ACHN (cell line): ENCODE results near the gene SPO11.

ENCODE experiments used
- DNase-seq: peaks from one replicate; pipeline ENCODE4 v3.0.0-alpha.2; 2015
- in situ Hi-C: cut with HindIII; loops from 2 replicates; pipeline ENCODE4 v1.10.0; 2017; ENCODE audit warnings: low sequenced_read_pairs, low pct_ligation_motif_present, low pct_unique_long_range_greater_than_20kb

The SPO11 gene, protein sequence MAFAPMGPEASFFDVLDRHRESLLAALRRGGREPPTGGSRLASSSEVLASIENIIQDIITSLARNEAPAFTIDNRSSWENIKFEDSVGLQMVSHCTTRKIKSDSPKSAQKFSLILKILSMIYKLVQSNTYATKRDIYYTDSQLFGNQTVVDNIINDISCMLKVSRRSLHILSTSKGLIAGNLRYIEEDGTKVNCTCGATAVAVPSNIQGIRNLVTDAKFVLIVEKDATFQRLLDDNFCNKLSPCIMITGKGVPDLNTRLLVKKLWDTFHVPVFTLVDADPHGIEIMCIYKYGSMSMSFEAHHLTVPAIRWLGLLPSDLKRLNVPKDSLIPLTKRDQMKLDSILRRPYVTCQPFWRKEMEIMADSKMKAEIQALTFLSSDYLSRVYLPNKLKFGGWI

DNA sequence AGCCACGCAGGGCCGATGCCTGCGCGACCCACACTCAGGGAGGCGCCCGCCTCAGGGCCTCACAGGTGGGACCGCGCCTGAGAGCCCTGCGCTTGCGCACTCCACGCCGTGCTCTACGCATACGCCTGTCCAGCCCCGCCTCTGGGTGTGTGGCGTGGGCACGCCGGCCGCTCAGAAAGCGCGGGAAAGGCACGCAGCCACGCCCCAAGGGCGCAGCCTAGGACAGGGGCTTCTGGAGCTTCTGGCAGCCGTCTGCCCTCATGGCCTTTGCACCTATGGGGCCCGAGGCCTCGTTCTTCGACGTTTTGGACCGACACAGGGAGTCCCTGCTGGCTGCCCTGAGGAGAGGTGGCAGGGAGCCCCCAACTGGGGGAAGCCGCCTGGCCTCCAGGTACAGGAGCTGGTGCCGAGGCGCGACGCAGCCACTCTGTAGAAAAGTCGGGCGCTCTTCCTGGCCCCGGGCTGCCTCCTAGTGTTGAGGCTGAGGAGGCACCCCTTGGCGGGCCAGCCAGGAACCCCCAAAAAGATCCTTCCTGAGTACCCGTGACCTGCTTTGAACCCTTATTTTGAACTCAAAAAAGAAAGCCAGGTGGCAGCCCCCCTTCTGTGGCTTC, at the start of gene SPO11:
TSS of gene SPO11 (plus strand) at position 196 of the 614 bp plus-strand sequence. CDS start at position 261, 65 bp downstream.
- no peak for DNase-seq
- in situ Hi-C loops = no loop called here

DNA sequence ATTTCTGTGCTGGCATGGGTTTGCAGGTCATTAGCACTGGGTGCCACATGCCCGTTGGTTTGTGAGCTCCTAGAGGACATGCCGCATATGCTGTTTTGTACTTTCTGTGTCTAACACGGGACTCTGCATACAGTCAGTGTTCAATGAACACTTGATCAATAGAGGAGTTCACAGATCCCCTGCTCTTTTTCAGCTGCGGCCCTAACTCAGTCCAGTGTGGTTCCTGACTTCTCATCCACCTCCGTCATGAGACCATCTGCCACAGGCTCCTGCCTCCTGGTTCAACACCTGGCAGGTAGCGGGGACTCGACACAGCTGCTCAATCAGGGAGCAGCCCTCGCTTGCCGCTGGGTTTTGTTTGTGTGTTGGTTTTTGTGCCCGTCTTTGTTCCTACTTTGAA, 49.4 kb upstream of the SPO11 start:
- in situ Hi-C loops = no loop called here

DNA sequence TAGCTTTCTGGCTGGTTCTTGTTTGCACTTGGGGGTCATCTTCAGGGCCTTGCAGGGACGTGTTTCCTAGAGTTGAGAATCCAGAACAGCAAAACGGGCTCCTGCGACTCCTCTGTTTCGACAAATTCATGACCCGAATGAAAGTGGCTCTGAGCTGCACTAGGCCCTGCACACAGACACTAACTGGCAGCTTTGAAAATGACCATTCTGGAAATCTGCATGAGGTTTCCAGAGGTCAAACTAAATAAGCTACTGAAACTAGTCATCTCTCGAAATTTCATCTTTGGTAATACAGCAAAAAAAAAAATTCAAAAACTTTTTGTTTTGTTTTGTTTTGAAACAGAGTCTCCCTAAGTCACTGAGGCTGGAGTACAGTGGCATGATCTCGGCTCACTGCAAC, 47.7 kb upstream of the SPO11 start:
- in situ Hi-C loops = no loop called here
- DNase-seq = no peak

More for the DNA sequence above, 49.4 kb upstream of the SPO11 start:
- DNase-seq = no peak

DNA sequence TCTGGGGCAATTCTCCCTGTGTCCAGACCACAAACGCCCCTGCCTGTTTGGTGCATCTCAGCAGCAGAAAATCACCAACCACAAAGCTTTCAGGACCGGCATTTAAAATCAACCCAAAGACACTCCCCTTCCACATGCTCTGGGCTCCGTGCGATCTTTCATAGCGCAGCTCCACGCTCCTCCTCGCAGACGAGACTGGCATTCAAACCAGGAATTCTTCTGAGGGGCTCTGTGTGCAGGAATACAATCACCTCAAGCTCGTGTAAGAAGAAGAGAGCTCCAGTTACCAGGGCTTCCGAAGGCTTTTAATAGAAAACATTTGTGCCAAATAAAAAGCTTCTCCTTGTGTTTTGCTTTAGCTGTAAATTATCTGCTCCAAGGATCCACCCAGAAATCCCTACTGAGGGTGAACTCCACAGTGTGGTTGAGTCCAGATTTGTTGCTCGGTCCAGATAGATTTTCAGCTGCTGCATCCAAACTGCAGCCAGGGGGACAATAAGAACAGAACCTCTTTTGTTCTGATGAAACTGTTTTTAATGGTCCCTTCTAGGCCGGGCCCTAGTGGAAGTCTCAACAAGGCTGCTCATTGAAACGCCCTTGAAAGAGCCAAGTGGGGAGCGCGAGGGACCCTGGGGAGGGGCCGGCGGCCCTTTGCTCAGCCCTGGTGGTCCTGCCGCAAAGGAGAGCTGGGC, 46.8 kb upstream of the SPO11 start:
- no peak for DNase-seq
- in situ Hi-C loops = no loop called here

DNA sequence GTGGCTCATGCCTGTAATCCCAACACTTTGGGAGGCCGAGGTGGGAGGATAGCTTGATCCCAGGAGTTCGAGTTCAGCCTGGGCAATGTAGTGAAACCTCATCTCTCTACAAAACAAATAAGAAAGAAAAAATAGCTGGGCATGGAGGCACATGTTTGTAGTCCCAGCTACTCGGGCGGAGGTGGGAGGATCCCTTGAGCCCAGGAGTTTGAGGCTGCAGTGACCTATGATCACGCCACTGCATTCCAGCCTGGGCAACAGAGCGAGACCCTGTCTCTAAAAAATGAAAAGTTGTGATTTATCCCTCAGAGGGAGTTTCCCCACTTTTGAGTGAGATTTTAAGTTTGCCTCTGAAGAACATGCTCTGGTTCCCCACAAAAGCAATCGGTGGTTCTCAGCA, 45.7 kb upstream of the SPO11 start:
- no peak for DNase-seq
- in situ Hi-C loops = no loop called here

DNA sequence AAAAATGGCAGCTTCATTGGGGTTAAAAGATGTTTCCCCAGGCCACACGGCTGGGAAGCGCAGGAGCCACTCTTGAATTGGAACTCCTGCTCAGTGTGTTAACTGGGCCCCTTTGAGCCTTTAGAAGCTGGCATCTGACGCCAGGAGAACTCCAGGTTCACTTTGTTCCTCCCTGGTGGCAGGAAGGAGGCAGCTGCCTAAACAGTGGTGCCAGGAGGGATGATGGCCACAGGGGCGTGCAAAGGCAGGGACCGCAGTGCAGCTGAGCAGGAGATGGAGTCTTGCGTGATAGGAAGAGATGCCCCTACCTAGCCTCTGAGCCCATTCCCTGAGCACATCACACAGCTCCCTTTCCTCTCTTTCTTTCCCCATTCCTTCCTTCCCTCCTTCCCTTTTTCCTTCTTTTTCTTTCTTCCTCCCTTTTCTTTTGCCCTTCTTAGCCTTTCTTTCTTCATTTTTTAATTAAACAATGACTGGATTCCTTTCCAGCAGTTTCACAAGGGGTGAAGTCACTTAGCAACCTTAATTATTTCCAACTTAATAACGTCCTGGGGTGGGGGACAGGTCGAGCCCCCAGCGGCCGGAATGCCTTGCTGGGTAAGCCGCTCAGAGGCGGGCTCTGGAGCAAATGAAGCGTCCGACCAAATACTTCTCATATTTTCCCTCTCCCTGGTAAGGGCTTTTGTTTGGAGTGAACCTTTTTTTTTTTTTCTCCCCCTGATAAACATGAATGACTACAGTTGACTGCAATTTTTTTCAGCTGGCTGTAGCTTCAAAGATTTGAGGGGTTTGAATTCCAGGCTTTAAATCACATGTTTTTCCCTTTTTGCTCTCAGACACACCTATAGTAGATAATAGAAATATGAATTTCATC, 42.4 kb upstream of the SPO11 start:
- DNase-seq = no peak
- in situ Hi-C loops = no loop called here

DNA sequence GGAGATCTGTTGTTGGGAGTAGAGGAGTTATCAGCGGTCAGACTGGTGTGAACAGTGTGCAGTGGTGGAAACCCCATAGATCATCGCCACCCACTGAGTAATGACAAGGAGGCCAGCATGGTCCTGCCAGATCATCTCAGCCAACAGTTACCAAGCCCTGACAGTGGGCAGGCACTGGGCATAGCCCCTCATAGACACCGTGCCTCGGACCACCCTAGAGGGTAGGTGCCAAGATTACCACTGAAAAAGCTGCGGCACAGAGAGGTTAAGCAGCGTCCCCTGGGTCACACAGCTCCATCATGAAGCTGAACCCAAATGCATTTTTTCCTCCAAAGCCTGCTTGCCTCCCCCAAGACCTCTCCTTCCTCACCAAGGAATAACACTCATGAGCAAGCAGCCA, 41.7 kb upstream of the SPO11 start:
- in situ Hi-C loops = no loop called here

DNA sequence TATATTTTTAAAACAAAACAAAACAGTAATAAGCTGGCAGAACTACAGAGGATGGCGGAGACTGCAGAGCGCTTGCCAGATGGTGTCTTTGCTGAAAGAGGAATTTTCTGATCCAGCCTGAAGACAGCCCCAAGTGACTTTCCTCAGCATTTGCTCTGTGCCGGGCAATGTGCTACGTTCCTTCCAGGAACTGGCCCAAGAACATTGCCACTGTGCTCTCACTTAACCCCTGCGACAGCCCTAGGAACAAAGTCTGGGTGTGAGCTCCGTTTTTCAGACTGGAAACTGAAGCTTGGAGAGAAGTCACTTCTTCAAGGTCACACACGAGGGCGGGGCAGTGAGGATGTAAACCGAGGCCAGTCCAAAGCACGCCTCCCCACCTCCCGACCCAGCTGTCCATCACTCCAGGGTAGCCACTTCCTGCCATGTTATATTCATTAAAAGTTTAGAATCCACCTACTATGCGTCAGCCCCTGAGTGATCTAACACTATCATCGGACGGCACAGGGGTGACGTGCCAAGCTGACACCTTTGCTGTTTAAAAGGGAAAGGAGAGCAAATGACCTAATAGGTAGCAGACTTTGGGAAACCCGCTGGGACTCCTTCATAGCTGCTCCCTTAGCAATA, 40.8 kb upstream of the SPO11 start:
- no peak for DNase-seq
- in situ Hi-C loops = no loop called here

More for the DNA sequence above, 41.7 kb upstream of the SPO11 start:
- DNase-seq = no peak

DNA sequence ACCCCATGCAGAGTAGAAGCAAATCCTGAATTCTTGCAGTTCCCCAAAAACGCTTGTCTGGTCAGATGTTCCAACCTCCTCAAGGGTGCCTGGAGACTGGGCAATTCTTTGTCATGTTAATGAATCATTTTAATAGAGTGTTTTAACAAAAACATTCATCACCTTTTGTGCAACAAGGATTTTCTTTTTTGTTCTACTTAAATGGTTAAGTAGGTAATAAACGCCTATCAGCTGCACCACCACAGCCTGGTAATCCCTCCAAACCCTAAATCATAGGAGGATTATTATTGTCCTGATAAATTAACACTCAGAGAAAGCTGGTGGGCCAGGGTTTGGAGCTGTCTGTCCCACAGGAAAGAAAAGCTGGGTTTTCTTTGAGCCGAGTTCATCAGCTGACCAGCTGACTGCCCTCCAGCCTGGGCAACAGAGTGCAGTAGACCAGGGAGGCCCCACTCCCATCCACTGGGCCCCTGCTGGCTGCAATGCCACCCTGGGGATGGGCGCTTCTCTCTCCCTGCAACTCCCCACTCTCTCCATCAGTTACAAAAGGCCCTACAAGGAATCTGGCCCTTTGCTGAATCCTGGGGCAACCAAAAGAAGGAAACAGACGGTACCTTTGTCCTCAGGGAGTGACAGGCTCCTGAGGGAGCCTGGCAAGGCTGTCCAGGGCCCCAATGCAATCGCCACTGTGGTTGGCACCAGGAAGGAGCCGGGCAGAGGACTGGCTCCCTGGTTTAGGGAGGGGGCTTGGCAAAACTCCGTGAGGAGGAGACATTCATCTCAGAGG, 40.0 kb upstream of the SPO11 start:
- in situ Hi-C loops = no loop called here
- DNase-seq = no peak

DNA sequence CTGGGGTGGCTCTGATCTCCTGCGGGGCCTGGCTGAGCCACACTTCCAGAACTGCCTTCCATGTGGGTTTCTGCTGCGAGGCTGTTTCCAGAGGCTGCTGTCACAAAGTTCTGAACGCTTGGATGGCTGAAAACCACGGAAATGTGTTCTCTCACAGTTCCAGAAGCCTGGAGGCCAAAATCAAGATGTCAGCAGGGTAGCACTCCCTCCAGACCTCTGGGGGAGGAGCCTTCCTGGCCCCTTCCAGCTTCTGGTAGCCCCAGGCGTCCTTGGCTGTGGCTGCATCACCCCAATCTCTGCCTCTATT, 39.5 kb upstream of the SPO11 start:
- DNase-seq = no peak
- in situ Hi-C loops = no loop called here

DNA sequence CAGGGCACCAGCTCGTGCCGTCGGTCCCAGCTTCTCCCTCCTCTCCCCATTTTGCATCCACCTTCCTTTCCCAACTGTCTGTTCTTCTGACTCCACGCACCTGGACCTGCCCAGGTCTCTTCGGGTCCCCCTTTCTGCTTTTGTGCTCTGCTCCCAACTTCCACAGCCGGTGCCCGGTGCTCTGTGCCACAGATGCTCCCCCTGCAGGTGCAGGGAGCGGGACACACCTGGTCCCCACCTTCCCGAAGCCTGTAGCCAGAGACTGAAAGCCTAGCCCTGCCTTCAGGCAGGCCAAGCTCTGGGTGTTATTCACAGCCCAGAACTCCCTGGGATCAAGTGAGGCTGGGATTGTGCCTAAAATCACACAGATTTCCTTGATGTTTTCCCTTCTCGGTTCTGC, 38.6 kb upstream of the SPO11 start:
- in situ Hi-C loops = no loop called here
- no peak for DNase-seq

DNA sequence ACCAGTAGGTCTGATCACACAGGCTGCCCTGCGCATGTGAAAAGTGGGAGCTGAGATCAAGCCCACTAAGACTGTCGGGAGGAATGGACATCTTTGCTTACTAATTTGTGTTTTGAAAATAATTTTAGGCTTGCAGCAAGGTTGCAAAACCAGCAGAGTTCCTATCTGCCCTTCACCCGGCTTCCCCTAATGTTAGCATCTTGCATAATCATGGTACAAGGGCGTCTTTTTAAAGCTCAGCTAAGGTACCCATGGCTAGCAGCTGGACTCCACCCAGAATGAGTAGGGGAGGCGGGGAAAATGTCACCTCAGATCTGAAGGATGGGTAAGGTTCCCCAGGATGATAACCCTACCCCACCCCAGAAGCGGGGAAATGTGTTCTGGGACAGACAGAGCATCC, 37.9 kb upstream of the SPO11 start:
- DNase-seq = no peak
- in situ Hi-C loops = no loop called here

DNA sequence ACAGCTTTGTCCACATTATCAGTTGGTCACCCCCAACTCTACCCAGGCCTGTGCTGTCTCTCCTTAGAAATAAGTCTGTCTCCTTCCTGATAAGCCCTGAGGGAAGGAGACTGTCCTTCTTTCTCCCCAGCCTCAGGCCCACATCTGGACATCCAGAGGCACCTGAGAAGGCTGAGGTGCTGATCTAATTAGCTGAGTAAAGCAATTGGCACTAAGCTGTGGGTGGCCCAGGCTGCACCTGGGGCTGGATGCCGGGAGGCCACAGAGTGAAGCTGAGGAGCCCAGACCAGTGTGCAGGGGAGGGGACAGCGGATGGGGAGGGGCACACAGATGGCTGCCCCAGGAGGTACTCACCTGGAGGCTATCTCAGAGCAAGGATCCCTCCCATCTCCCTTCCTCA, 37.0 kb upstream of the SPO11 start:
- in situ Hi-C loops = no loop called here
- DNase-seq = no peak

DNA sequence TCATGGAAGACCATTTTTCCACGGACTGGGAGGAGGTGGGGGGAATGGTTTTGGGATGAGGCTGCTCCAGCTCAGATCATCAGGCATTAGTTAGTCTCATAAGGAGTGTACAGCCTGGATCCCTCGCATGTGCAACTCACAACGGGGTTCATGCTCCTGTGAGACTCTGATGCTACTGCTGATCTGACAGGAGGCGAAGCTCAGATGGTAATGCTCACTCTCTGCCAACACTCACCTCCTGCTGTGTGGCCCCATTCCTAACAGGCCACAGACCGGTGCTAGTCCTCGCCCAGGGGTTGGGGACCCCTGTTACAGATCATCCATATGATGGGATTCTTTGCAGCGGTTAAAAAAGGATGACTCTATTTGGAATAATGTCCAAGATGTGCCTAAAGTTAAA, 35.6 kb upstream of the SPO11 start:
- in situ Hi-C loops = no loop called here
- DNase-seq = no peak

DNA sequence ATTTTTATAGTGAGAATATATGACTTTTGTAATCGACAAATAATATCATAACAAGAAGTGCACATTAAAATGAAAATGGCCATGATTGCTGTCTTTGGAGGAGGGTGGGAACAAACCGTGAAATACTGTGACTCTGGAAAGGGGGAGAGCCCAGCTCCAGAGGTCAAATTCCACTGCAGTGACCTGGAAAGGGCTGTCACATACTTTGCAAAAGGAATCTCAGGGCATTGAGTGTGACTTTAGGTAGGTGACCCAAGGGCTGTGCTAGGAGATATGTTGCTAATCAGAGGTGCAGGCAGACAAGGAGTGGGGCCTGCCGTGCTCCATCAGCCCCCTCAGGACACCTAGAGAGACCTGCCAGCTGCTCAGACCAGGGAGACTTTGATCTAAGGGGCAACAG, 35.1 kb upstream of the SPO11 start:
- DNase-seq = no peak
- in situ Hi-C loops = no loop called here

DNA sequence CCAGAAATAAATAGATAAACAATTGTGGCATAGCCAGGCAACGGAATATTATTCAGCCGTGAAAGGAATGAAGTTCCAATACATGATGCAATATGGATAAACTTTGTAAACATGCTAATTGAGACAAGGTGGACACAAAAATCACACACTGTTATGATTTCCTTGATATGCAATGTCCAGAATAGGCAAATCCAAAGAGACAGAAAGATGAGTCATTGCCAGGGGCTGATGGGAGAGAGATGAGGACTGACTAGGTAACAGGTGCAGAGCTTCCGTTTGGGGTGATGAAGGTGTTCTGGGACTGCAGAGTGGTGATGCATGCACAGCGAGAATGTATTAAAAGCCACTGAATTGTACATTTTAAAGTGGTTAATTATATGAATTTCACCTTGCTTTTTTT, 31.1 kb upstream of the SPO11 start:
- DNase-seq = no peak
- in situ Hi-C loops = no loop called here

DNA sequence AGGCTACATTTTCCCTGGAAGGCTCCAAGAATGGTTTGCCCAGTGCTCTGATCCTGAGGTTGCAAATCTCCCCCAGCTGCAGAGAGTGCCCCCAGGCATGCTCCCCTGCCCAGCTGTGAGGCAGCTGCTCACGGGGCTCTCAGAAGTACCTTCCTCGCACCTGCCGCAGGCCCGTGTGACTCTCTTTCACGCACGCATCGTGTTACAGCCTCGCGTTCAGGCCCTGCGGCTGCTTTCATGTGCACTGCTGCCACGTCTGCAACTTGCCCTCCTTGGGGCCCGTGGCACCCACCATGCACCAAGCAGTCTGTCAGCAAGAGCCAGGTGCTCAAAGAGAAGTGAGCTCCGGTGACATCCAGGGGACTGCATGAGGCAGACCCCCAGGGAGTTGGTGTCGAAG, 28.6 kb upstream of the SPO11 start:
- in situ Hi-C loops = no loop called here

DNA sequence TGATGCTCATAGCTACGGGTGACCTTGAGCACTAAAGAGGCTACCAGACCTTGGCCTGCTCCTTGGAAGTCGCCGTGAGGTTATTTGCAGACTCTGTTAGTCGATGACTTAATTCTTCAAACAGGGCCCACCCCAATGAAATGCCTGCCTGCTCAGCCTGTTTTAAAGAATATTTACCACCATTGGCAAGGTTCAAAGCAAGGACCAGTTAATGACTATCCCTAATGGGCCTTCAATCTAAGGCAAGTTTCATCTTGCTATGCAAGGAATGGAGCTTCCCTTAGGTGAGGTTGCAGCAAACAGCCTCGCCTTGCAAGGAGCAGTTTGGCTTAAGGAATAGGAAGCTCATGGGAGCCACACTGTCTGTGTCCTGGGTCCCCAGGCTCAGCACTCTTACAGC, 22.9 kb upstream of the SPO11 start:
- DNase-seq = no peak
- in situ Hi-C loops = no loop called here

More for the DNA sequence above, 28.6 kb upstream of the SPO11 start:
- no peak for DNase-seq
